NCI-H82 treated with DMSO at 0.1 percent for 48 hours (cell line): ENCODE results near the gene DGUOK.
A peak's percentile ranks its signal among the peaks of the same experiment; 100 is the strongest.

Source experiments
- DNase-seq: peaks from one replicate; lab custom pipeline; 2025; ENCODE audit not compliant: unreplicated experiment; lab: John Stamatoyannopoulos, UW

DGUOK gene

GRCh38 chr2:73977466-73977865 lies 50.8 kb downstream of the DGUOK start:
- no peak for DNase-seq

DNA sequence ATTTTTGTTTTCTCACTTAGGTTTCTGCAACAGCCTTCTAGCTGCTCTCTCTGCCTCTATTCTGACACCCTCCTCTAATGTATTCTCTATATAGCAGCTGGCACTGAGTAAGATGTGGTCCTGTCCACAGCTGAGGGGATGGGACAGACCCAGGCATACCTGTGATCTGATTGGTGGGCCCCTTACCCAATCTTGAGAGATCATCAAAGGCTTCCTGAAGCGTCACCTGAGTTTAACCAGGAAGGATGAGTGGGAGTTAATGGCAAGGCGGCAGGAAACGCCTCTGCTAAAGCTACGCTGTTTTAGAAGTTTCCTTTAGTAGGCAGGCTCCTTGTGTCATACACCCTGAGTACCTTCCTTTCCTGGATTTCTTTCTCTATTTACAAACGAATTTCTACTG lies 52.3 kb downstream of the DGUOK start:
- no peak for DNase-seq

DNA sequence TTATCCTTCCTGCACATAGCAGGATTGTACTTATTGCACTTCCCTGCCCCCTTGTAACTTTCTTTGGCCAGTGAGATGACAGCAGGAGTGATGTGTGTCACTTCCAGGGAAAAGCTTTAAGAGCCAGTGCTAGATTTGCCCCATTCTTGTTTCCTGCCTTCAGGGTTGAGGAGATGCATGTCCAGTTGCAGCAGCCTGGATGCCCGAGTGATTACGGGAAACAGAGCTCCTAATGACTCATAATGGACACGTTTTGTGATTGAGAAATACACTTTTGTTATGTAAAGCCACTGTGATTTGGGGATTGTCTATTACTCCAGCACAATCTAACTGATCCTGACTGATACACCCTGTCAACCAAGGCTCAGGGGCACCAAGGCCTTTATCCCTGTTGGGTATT lies 53.0 kb downstream of the DGUOK start:
- DNase-seq, result no peak

DNA sequence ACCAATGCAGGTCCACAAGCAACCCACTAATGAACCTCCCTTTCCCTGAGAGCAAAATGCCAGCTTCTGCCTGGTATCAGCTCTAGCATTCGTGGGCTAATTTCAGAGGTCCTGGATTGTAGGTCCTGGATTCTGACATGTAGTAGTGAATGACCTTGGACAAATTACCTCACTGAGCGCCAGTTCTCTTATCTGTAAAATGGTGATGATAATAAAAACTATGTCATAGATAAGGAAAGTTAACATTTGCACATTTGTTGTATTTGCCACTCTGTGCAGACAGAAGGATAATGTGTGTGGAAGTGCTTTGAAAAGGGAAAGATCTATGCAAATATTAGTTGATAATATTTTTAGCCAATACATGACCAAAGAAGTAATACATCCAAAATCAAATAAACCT lies 53.9 kb downstream of the DGUOK start:
- DNase-seq, result no peak

DNA sequence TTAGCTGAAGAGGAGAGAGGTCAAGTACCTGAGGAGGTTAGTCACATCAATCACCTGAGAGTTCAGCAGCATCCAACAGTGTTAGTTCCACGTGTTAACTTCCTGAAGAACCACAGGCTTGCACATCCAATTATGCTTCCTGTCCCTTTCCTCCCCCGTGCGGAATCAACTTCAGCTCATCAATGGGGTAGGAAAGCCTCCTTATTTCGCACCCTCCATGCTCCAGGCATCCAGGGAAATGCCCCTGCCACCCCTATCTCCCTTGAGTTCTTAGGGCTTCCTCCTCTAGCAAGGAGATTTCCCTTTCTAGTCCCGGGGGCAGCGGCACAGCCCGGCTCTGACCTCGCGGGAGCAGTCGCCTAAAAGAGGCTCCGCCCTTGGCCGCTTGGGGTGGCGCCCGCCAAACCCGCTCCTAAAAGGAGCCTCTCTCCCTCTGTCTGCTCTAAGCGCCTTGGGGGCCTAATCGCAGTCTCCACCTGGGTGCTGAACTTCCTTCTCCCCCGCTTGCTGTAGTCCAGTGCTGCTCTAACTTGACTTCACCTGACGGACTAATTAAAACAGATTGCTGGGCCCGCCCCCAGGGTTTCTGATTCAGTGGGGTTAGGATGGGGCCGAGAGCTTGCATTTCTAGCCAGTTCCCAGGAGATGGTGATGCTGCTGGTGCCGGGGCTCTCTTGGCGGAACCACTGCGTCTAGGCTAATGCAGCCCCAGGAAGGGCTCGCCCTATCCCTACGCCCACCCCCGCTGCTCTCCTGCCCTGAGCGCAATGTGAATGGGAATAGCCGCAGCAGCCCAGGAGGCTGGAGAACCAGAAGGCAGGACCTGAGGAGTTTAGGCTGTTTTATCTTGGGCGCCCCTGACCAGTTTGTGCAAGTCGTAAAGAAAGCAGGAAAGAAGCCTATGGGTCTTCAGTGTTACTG lies 54.7 kb downstream of the DGUOK start:
- DNase-seq, result peak; percentile 57

- DNase-seq, result no peak
Observed at GRCh38 chr2:73982140-73982617, 55.5 kb downstream of the DGUOK start.

DNA sequence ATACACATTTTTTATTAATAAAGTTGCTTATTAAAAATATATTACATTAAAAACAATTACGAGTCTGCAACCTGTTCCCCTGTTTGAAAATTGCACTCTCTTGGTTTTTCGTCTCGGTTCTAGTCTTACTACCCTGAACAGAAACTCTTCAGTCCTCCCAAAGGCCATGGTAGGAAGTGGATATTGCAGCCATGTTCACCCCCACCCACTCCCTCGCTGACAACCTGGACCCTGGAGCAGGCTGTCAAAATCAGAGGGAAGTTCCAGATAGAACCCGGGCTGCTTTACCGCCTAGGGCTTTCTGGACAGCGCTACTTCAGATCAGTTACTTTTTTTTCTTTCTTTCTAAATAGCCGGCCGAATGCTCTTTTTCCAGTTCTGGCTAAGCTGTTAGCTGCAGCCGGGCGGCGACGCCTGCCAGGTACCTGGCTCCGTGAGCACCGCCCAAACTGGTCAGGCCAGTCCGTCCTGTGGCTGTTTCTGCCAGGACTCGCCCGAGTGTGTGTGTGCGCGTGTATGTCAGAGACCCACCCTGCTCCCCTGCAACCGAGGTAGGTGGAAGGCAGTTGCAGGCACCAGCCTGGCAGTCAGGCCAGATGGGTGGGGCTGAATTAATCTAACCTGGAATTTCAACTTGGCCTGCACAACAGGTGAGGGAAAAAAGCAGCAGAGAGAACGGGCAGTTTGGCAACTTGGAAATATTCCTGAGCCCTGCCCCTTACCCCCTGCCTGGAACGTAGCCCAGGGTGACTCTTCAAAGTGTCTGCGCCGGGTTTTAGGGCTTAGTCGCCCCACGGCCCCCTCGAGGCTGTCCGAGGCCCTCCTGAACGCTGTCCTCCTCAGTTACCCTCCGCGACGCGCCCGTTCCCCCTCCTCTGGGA lies 56.9 kb downstream of the DGUOK start:
- peak; percentile 29 for DNase-seq

DNA sequence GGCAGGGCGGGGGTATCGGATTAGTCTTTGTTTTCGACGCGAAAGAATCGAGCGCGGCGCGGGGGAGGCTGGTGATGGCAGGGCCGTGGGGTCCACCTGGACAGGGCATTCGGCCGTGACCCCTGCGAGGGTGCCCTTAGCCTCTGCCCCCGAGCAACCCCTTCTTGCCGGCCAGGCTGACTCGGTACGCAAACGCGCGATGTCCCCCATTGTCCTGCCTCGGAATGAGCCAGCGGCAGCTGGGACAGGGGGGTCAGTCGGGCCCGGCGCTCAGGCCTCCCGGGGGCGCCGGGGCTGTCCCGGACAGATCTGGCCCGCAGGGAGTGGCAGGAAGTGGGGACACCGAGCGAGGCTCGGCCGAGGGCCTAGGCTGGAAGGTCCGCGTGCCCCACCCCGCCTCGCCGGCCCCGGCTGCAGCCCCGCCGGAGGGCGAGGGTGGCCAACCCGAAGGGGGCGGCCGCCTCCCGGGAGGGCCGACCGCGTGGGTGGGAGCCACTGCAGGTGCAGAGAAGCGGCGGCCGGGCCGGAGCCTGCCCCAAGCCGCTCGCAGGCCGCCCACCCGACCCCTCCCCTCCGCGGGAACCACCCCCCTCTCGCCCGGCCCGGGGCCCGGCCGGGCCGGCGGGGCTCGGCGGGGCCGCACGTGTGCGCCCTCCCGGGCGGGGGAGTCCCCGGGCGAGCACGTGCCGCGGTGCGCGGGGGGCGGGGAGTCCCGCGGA lies 57.7 kb downstream of the DGUOK start, which contains the start of gene TET3:
TET3 (plus strand) TSS at position 708 of the 719 bp plus-strand sequence. CDS start 1,494 bp downstream, outside the sequence.
- DNase-seq, result no peak

DNA sequence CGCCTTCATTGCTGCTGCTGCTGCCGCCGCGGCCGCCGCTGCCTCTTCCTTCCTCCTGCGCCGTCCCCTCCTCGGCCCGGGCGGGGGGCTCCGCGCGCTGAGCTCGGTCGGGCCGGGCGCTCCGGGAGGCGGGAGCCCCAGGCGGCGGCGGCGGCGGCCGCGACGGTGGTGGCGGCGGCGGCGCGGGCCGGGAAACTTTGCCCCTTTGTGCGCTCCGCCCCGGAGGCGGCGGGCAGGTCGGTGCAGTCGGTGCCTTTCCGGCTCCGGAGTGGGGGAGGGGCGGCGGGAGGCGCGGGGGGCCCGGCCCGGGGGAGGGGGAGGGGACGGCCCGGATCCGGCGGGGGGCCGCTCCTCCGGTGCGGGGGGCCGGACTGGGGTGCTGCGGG lies 58.2 kb downstream of the DGUOK start:
- DNase-seq, result no peak

DNA sequence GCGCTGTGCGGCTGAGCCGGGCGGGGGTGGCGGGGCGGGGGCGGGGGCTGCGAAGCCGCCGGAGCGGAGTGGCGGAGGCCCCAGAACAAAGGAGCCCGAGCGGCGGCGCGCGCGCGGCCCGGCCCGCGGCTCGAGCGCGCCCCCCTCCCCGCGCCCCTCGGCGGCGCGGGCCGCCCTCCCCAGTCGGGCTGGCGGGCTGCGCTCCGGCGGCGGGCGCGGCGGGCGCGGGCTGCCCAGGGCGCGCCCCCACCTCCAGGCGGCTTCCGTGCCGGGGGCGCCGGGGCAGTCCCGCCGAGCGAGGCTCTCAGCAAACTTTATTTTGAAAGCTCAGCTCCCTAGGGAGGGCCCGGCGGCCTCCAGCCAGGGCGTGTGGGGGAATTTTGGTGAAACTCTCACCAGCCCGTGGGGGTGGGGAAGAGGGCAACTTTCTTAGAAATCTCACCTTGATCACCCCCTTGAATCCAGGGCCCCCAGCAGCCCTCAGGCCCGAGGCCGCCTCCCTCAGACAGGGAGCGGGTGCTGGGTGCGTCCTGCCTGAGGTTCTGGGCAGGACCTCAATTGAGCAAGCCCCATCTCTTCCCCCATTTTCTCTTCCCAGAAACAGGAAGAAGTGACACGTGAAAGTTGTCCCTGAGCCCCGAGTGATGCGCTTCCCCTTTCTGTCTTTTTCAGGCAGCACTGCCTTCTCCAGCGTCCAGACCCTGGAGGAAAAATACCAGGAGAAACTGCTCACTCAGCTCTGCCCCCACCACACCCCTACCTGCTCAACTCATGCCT lies 58.8 kb downstream of the DGUOK start:
- no peak for DNase-seq

DNA sequence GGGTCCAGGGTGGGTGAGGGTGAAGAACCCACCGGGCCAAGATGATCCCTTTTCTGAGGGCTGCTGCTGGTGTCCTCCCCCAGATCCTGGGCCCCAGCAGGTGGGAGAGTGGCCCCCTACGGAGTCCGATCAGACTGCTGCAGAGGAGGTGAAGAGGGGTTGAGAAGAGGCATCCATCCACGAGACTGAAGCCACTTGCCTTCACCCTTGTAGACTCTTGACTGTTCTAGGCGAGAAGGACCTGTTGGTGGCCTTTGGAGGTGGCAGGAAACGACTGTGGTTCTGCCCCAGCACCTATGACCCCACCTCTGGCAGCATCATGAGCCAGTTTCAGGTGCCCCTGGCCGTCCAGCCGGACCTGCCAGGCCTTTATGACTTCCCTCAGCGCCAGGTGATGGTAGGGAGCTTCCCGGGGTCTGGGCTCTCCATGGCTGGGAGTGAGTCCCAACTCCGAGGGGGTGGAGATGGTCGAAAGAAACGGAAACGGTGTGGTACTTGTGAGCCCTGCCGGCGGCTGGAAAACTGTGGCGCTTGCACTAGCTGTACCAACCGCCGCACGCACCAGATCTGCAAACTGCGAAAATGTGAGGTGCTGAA lies 59.5 kb downstream of the DGUOK start:
- no peak for DNase-seq

GRCh38 chr2:73987109-73987947 lies 60.6 kb downstream of the DGUOK start:
- DNase-seq, result peak; percentile 29

DNA sequence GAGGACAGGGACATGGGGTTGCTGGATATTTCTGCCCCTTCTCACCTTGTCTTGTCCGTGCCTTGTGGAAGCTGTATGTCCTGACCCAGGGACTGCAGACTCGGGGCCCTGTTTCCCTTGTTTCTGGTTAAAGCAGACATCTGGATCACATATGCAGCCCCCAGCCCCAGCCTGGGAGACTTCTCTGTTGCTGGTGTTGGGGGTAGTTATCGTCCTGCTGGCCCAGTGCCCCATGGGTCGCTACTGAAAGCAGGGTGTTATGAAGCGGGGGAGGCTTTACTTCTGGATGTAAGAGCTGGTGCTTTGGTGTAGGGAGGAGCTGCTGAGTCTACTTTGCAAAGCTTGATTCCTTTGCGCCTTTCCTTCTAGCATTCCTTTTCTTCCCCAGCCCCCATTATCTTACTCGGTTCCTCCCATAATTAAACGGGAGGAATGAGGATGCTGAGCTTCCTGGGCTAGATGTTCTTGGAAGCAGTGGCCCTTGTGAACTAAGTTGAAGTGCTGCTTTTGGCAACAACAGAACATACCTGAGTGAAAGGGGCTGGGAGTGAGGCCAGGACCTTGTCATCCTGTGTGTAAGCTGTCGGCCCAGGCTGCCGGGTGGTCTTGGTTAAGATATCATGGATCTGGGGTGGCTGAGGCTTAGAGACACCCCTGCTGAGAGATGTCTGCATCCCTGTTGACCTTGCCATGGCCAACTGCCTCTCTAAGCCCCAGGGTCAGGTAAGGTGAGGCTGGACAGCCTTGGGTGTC lies 61.4 kb downstream of the DGUOK start:
- DNase-seq, result no peak

DNA sequence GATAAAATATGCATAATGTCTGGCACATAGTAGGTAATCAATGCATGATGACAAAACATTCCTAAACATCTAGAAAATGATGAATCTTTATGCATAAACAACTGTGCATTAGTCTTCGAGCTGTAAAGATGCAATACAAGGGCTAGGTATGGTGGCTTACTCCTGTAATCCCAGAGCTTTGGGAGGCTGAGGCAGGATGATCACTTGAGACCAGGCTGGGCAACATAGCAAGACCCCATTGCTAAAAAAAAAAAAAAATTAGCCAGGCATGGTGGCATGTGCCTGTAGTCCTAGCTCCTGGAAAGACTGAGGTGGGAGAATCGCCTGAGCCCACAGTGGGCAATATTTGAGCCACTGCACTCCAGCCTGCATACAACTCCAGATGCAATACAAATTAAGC lies 63.3 kb downstream of the DGUOK start:
- no peak for DNase-seq

GRCh38 chr2:73990531-73990930 lies 63.9 kb downstream of the DGUOK start:
- no peak for DNase-seq

DNA sequence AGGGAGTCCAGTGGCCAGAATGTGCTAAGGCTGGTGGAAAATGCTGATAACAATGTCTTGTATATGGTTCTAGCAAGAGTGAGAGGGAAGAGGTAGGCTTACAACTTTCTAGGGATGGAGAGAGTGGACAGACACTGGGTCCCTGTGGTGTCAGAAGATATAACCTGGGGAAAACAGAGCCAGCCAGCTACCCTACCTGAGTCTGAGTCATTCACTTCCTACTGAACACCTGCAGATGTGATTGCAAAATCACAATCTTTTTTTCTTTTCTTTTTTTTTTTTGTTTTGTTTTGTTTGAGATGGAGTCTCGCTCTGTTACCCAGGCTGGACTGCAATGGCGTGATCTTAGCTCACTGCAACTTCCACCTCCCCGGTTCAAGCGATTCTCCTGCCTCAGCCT lies 65.4 kb downstream of the DGUOK start:
- no peak for DNase-seq

DNA sequence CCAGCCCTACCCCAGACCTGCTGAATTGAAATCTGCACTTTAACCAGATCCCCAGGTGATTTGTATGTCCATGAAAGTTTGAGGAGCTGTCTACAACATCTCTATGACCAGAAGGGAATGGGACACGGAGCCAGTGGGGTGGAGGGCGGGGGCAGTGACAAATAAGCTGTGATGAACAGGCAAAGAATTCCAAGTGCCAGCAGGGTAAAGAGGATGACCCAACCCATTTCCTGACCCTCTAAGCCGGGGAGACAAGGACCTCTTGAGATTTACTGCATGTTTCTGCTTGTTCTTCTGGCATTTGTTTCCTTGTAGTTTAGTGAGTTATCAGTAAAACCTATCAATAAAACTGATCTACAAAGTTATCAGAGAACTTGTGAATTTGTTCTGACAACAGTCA lies 66.7 kb downstream of the DGUOK start:
- no peak for DNase-seq

- DNase-seq, result no peak
Observed at GRCh38 chr2:73993778-73994177, 67.1 kb downstream of the DGUOK start.
